HG02973 (cell line): Measurements from ENCODE around the gene CXCL16.

ENCODE experiments used
- ATAC-seq: cut with Tn5 transposase; IDR thresholded peaks from one replicate; pipeline ENCODE4 v1.9.1; 2021; ENCODE audit warnings: moderate library complexity; ENCODE audit not compliant: unreplicated experiment

CXCL16 gene

DNA sequence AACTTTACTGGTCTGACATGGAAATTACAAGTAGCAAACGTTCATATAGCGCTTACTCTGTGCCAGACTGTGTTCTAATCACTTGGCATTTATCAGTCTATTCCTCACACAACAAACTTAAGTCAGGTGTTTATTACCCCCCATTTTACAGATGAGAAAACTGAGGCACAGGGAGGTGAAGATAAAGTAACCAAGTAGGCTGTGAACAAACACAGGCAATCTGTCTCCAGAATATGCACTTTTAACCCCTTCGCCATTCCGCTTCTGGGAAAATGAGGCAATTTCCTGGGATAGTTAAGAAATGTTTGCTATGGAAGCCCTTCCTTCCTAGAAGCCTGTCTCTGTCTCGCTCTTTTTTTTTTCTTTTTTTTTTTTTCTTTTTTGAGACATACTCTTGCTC is 12.2 kb upstream of the CXCL16 start:
- ATAC-seq = no peak

GRCh38 chr17:4750606-4751005 is 10.9 kb upstream of the CXCL16 start:
- no peak for ATAC-seq

- ATAC-seq = no peak
These were observed 9.0 kb upstream of the CXCL16 start for GRCh38 chr17:4748686-4749085.

- no peak for ATAC-seq
These were observed 8.1 kb upstream of the CXCL16 start for GRCh38 chr17:4747847-4748246.

GRCh38 chr17:4744999-4745969 is 5.6 kb upstream of the CXCL16 start:
- no peak for ATAC-seq

DNA sequence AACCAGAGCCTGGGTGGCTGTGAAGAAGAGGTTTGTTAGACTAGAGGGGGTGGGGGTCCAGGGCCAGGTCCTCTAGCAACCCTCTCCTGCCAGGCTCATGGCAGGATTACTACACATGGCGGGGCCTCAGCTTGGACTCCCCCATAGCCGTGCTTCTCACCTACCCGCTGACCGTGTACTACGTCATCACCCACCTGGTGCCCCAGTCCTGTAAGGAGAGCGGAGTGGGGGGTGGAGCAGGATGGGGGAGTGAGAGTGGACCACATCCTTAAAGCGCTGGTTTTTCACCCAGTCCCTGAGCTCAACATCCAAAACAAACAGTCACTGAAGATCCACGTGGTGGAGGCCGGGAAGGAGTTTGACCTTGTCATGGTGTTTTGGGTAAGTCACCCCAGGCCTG is 4.2 kb upstream of the CXCL16 start:
- no peak for ATAC-seq

GRCh38 chr17:4743216-4743615 is 3.5 kb upstream of the CXCL16 start:
- no peak for ATAC-seq

DNA sequence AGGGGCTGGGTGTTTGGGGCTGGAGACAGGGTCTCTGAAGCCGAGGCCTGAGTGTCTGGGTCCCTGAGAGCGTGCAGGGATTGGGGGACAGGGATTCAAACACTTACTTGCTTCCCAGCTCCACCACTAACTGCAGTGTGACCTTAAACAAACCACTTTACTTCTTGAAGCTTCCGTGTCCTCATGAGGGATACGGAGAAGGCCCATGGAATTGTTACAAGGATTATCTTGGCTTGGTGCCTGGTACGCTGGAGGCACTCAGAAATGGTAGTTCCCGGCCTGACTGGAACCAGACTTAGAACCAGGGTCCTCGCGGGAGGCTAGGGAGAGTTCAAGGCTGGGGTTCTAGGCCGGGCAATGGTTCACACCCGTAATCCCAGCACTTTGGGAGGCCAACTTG is 2.9 kb upstream of the CXCL16 start:
- no peak for ATAC-seq

DNA sequence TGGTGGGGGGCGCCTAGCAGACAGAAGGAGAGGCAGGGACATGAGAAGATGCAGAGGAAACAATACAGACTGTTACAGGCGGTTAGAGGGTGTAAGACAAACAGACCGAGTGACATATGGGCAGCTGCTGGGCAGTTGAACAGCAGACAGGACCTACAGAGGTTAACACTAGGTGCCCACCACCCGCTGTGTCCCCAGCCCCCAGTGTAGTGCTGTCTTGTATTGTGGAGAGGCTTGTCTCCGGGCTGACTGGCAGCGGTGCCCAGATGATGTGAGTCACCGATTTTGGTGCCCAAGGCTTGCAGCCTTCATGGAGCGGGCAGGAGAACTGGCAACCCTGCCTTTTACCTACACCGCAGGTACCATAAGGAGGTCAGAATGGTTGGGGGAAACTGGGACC is 2.4 kb upstream of the CXCL16 start:
- no peak for ATAC-seq

DNA sequence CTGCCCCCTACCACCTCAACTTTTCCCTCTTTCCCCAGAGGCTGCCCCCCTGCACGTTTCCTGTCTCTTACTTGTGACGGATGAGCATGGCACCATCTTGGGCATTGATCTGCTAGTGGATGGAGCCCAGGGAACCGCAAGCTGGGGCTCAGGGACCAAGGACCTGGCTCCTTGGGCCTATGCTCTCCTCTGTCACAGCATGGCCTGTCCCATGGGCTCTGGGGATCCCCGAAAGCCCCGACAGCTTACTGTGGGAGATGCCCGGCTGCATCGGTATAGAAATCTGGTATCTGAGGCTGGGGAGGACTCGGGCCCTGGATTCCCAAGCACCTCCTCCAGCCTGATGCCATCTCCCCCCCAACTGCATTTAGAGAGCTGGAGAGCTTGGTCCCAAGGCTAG is 1.8 kb upstream of the CXCL16 start:
- ATAC-seq = no peak

DNA sequence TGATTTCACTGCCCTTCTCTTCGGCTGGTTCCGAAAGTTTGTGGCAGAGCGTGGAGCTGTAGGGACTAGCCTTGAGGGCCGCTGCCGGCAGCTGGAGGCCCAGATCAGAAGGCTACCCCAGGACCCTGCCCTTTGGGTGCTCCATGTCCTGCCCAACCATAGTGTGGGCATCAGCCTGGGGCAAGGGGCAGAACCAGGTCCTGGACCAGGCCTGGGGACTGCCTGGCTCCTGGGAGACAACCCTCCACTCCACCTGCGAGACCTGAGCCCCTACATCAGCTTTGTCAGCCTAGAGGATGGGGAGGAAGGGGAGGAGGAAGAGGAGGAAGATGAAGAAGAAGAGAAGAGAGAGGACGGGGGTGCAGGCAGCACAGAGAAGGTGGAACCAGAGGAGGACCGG is 856 bp upstream of the CXCL16 start:
- ATAC-seq = no peak

DNA sequence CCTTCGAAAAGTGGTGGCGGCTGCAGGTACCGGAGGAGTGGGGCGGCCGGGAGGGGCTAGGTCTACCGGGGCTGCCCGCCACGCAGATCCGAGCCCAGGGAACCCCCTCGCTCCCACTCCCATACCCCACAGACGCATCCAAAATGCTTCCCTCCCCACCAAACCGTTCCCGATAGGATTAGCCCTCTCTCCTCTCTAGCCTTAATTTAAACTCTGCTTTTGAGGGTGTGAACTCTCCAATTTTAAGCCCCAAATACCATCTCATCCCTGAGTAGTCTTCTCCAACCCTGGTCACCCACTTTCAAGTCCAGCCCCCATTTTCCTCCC is 260 bp upstream of the CXCL16 start:
- no peak for ATAC-seq

- no peak for ATAC-seq
These were observed 1.3 kb downstream of the CXCL16 start for GRCh38 chr17:4738136-4739121.

- no peak for ATAC-seq
These were observed 3.7 kb downstream of the CXCL16 start for GRCh38 chr17:4735876-4736651.

GRCh38 chr17:4734857-4735475 is 4.8 kb downstream of the CXCL16 start:
- ATAC-seq = no peak

DNA sequence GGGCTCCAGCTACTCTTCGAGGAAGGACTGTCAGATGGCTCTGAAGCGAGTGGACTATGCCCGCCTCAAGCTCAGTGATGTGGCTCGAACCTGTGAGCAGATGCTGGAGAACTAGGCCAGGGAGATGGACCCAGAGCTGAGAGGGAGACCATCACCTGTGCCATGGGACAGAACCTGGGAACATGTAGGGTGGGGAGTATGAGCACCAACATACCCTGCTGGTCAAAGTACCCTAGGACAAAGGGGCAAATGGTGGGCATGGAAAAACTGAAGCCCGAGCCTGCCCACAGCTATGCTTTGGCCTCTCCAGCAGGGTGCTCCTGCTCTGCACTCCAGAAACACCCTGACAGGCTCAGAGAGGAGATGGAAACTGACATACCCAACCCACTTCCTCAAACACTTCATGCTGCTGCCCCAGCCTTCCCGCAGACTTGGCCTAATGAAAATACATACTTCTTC is 6.6 kb downstream of the CXCL16 start:
- no peak for ATAC-seq

DNA sequence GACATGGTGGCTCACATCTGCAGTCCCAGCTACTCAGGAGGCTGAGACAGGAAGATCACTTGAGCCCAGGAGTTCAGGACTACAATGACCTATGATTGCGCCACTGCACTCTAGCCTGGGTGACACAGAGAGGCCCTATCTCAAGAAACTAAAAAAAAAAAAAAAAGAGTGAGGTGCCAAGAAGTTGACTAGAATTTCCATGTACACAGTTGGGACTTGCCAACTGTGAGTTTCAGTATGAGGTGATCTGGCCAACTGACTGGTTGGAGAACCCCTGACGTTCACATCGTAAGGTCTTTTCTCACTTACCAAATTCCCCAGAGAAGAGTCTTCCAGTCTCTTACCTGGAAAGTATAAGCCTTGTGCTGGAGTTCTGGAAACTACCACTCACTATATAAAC is 11.6 kb downstream of the CXCL16 start:
- no peak for ATAC-seq

DNA sequence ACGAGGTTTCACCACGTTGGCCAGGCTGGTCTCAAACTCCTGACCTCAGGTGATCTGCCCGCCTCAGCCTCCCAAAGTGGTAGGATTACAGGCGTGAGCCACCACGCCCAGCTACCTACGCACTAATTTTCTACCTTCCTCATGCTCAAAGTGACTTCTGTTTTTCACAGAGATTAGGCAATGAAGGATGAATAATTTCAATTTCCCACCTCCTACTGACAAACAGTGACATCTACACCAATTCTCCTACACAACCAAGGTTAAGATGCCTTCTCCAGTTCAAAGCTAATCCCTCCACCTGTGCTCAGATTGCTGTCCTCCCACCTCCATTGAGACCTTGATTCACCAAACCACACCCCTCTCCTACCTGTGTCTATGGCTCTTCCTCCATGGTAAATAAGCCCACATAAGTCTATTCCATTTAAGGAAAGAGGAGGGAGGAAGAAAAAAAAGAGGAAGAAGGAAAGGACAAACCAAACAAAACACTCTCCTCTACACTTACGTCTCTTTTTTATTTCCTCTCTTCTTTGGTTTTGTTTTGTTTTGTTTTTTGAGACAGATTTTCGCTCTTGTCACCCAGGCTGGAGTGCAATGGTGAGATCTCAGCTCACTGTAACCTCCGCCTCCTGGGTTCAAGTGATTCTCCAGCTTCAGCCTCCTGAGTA is 13.9 kb downstream of the CXCL16 start:
- ATAC-seq = no peak

- no peak for ATAC-seq
These were observed 15.1 kb downstream of the CXCL16 start for GRCh38 chr17:4724650-4725049.

- no peak for ATAC-seq
These were observed 17.0 kb downstream of the CXCL16 start for GRCh38 chr17:4722678-4723240.
